Measurements from ENCODE around the gene KCNJ16.

KCNJ16 gene

GRCh38 chr17:70172449-70172848 lies 97.4 kb downstream of the KCNJ16 start:
- WGBS (ENCODE audit: extremely low coverage, insufficient coverage, low lambda C conversion rate), result no CpG with 5 or more reads among the region's 2 CpGs
- H3K23ac ChIP-seq (ENCODE audit: low read length), result no peak overlapping the region

DNA sequence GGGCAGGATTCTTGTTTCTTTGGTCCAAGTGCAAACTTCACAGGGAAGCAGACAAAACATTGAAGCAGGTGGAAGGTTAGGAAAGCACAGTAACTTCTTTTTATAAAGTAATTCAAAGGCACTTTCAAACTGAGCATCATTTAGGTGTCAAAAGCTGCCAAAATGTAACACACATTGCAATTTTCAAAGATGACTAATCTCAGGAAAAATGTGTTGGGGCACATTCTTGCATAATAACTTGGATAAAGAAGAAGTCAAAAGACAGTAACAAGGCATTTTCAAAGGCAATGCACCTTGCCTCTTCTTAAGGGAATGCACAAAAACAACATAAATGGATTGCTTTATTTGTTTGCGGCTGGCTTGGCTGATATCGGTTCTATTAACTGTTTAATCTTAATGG lies 97.9 kb downstream of the KCNJ16 start:
- no peak overlapping the region for H2BK120ac ChIP-seq (ENCODE audit: low read depth, low read length)
- DNase-seq, result peak; percentile 8
- H4K5ac ChIP-seq (ENCODE audit: low read length), result no peak overlapping the region
- no peak overlapping the region for H2BK15ac ChIP-seq (replicated peaks; ENCODE audit: low read depth)
- no peak overlapping the region for H3K23ac ChIP-seq (ENCODE audit: low read length)
- no peaks in the 10 kb centered on the region for H3K79me2 ChIP-seq (ENCODE audit: control insufficient read depth, insufficient read depth, low read length)
- no peak overlapping the region for H3K4me3 ChIP-seq (ENCODE audit: low read length)
- no peak overlapping the region for H2AK5ac ChIP-seq (ENCODE audit: low read length)
- H3K27me3 ChIP-seq (ENCODE audit: insufficient read depth, low read length, poor library complexity), result peaks cover 6% of the 10 kb centered on the region
- no peaks in the 10 kb centered on the region for H3K4me1 ChIP-seq (ENCODE audit: control insufficient read depth, low read depth, low read length)
- no peak overlapping the region for H3K18ac ChIP-seq (ENCODE audit: low read length)
- H3K4ac ChIP-seq (ENCODE audit: low read depth, low read length), result no peak overlapping the region
- H2BK5ac ChIP-seq (ENCODE audit: low read length), result no peak overlapping the region
- no peak overlapping the region for H3K4me2 ChIP-seq (ENCODE audit: low read length)
- H3K9ac ChIP-seq (ENCODE audit: low read length), result no peak overlapping the region
- no peaks in the 10 kb centered on the region for H3K36me3 ChIP-seq (ENCODE audit: control insufficient read depth, insufficient read depth, low read length)
- WGBS (ENCODE audit: extremely low coverage, insufficient coverage, low lambda C conversion rate), result no CpG with 5 or more reads among the region's 2 CpGs
- no peak overlapping the region for H3K56ac ChIP-seq (ENCODE audit: low read length)
- H3K79me1 ChIP-seq (ENCODE audit: low read length), result no peaks in the 10 kb centered on the region
- H3K27ac ChIP-seq (ENCODE audit: low read depth, low read length), result no peak overlapping the region
- H4K8ac ChIP-seq (ENCODE audit: low read depth, low read length), result no peak overlapping the region

More at GRCh38 chr17:70172449-70172848, 97.4 kb downstream of the KCNJ16 start:
- Histone ChIP-seq H3K4me2 (ENCODE audit: low read length) (no peak overlapping the region), H3K36me3 (ENCODE audit: control insufficient read depth, insufficient read depth, low read length) (no peaks in the 10 kb centered on the region), H3K4ac (ENCODE audit: low read depth, low read length) (no peak overlapping the region), H3K4me1 (ENCODE audit: control insufficient read depth, low read depth, low read length) (no peaks in the 10 kb centered on the region), H3K27ac (ENCODE audit: low read depth, low read length) (no peak overlapping the region), H3K56ac (ENCODE audit: low read length) (no peak overlapping the region), H2BK5ac (ENCODE audit: low read length) (no peak overlapping the region), H3K79me2 (ENCODE audit: control insufficient read depth, insufficient read depth, low read length) (no peaks in the 10 kb centered on the region), H2AK5ac (ENCODE audit: low read length) (no peak overlapping the region), H2BK15ac (replicated peaks; ENCODE audit: low read depth) (no peak overlapping the region), H2BK120ac (ENCODE audit: low read depth, low read length) (no peak overlapping the region), H3K27me3 (ENCODE audit: insufficient read depth, low read length, poor library complexity) (peaks cover 6% of the 10 kb centered on the region), H3K79me1 (ENCODE audit: low read length) (no peaks in the 10 kb centered on the region), H4K8ac (ENCODE audit: low read depth, low read length) (no peak overlapping the region), H3K18ac (ENCODE audit: low read length) (no peak overlapping the region), H3K4me3 (ENCODE audit: low read length) (no peak overlapping the region), H3K9ac (ENCODE audit: low read length) (no peak overlapping the region), H4K5ac (ENCODE audit: low read length) (no peak overlapping the region)
- no peak for DNase-seq

GRCh38 chr17:70173681-70174080 lies 98.7 kb downstream of the KCNJ16 start:
- Histone ChIP-seq H3K23ac (ENCODE audit: low read length) (no peak overlapping the region), H3K79me2 (ENCODE audit: control insufficient read depth, insufficient read depth, low read length) (no peaks in the 10 kb centered on the region), H3K4ac (ENCODE audit: low read depth, low read length) (no peak overlapping the region), H3K36me3 (ENCODE audit: control insufficient read depth, insufficient read depth, low read length) (no peaks in the 10 kb centered on the region), H4K8ac (ENCODE audit: low read depth, low read length) (no peak overlapping the region), H2BK5ac (ENCODE audit: low read length) (no peak overlapping the region), H3K9ac (ENCODE audit: low read length) (no peak overlapping the region), H3K4me1 (ENCODE audit: control insufficient read depth, low read depth, low read length) (no peaks in the 10 kb centered on the region), H3K79me1 (ENCODE audit: low read length) (no peaks in the 10 kb centered on the region), H2AK5ac (ENCODE audit: low read length) (no peak overlapping the region), H2BK120ac (ENCODE audit: low read depth, low read length) (no peak overlapping the region), H3K56ac (ENCODE audit: low read length) (no peak overlapping the region), H3K4me3 (ENCODE audit: low read length) (no peak overlapping the region), H3K4me2 (ENCODE audit: low read length) (no peak overlapping the region), H2BK15ac (replicated peaks; ENCODE audit: low read depth) (no peak overlapping the region), H3K27me3 (ENCODE audit: insufficient read depth, low read length, poor library complexity) (peaks cover 6% of the 10 kb centered on the region), H3K27ac (ENCODE audit: low read depth, low read length) (no peak overlapping the region), H4K5ac (ENCODE audit: low read length) (no peak overlapping the region), H3K18ac (ENCODE audit: low read length) (no peak overlapping the region)
- DNase-seq, result no peak
- WGBS (ENCODE audit: extremely low coverage, insufficient coverage, low lambda C conversion rate), result no CpG with 5 or more reads among the region's 4 CpGs

DNA sequence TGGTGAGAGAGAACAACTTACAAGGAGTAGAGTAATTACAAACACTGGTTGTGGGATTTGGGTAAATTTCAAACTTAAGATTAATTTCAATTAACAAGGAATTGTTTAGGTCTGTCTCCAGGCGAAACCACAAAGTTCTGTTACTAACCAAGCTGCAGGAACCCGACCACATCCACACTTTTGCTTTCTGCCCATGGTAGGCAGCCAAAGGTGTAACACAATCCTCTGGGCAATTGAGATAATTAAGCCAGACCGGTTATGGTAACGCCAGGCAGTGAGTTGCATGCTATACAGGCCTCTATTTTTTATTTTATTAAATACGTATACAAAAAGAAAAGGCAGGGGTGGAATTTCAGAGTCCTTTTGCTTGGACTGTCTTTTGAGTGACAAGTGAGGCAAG lies 106.4 kb downstream of the KCNJ16 start:
- H3K79me1 ChIP-seq (ENCODE audit: low read length), result no peaks in the 10 kb centered on the region
- H4K5ac ChIP-seq (ENCODE audit: low read length), result no peak overlapping the region
- no peaks in the 10 kb centered on the region for H3K79me2 ChIP-seq (ENCODE audit: control insufficient read depth, insufficient read depth, low read length)
- H2BK15ac ChIP-seq (replicated peaks; ENCODE audit: low read depth), result no peak overlapping the region
- H2BK5ac ChIP-seq (ENCODE audit: low read length), result no peak overlapping the region
- H2BK120ac ChIP-seq (ENCODE audit: low read depth, low read length), result no peak overlapping the region
- no peak overlapping the region for H3K4me2 ChIP-seq (ENCODE audit: low read length)
- H3K9ac ChIP-seq (ENCODE audit: low read length), result no peak overlapping the region
- no peak overlapping the region for H3K56ac ChIP-seq (ENCODE audit: low read length)
- H3K23ac ChIP-seq (ENCODE audit: low read length), result no peak overlapping the region
- no peak overlapping the region for H3K27ac ChIP-seq (ENCODE audit: low read depth, low read length)
- no peaks in the 10 kb centered on the region for H3K36me3 ChIP-seq (ENCODE audit: control insufficient read depth, insufficient read depth, low read length)
- DNase-seq, result no peak
- no peak overlapping the region for H3K4me3 ChIP-seq (ENCODE audit: low read length)
- no peak overlapping the region for H3K4ac ChIP-seq (ENCODE audit: low read depth, low read length)
- WGBS (ENCODE audit: extremely low coverage, insufficient coverage, low lambda C conversion rate), result no CpG with 5 or more reads among the region's 5 CpGs
- H3K4me1 ChIP-seq (ENCODE audit: control insufficient read depth, low read depth, low read length), result no peaks in the 10 kb centered on the region
- H3K27me3 ChIP-seq (ENCODE audit: insufficient read depth, low read length, poor library complexity), result no peaks in the 10 kb centered on the region
- H4K8ac ChIP-seq (ENCODE audit: low read depth, low read length), result no peak overlapping the region
- H2AK5ac ChIP-seq (ENCODE audit: low read length), result no peak overlapping the region
- H3K18ac ChIP-seq (ENCODE audit: low read length), result no peak overlapping the region

GRCh38 chr17:70181866-70182265 lies 106.8 kb downstream of the KCNJ16 start:
- Histone ChIP-seq H2AK5ac (ENCODE audit: low read length) (no peak overlapping the region), H3K27me3 (ENCODE audit: insufficient read depth, low read length, poor library complexity) (no peaks in the 10 kb centered on the region), H3K4me3 (ENCODE audit: low read length) (no peak overlapping the region), H3K79me2 (ENCODE audit: control insufficient read depth, insufficient read depth, low read length) (no peaks in the 10 kb centered on the region), H3K23ac (ENCODE audit: low read length) (no peak overlapping the region), H3K36me3 (ENCODE audit: control insufficient read depth, insufficient read depth, low read length) (no peaks in the 10 kb centered on the region), H3K4ac (ENCODE audit: low read depth, low read length) (no peak overlapping the region), H2BK120ac (ENCODE audit: low read depth, low read length) (no peak overlapping the region), H3K4me2 (ENCODE audit: low read length) (no peak overlapping the region), H3K4me1 (ENCODE audit: control insufficient read depth, low read depth, low read length) (no peaks in the 10 kb centered on the region), H3K27ac (ENCODE audit: low read depth, low read length) (no peak overlapping the region), H2BK5ac (ENCODE audit: low read length) (no peak overlapping the region), H4K5ac (ENCODE audit: low read length) (no peak overlapping the region), H3K56ac (ENCODE audit: low read length) (no peak overlapping the region), H2BK15ac (replicated peaks; ENCODE audit: low read depth) (no peak overlapping the region), H3K18ac (ENCODE audit: low read length) (no peak overlapping the region), H4K8ac (ENCODE audit: low read depth, low read length) (no peak overlapping the region), H3K9ac (ENCODE audit: low read length) (no peak overlapping the region), H3K79me1 (ENCODE audit: low read length) (no peaks in the 10 kb centered on the region)
- DNase-seq, result no peak
- no CpG with 5 or more reads among the region's 3 CpGs for WGBS (ENCODE audit: extremely low coverage, insufficient coverage, low lambda C conversion rate)

GRCh38 chr17:70183508-70183907 lies 108.5 kb downstream of the KCNJ16 start:
- no peak overlapping the region for H2BK5ac ChIP-seq (ENCODE audit: low read length)
- H3K27me3 ChIP-seq (ENCODE audit: insufficient read depth, low read length, poor library complexity), result no peaks in the 10 kb centered on the region
- H3K4me3 ChIP-seq (ENCODE audit: low read length), result no peak overlapping the region
- H3K79me1 ChIP-seq (ENCODE audit: low read length), result no peaks in the 10 kb centered on the region
- H3K27ac ChIP-seq (ENCODE audit: low read depth, low read length), result no peak overlapping the region
- no peak overlapping the region for H3K4ac ChIP-seq (ENCODE audit: low read depth, low read length)
- DNase-seq, result no peak
- no peak overlapping the region for H3K23ac ChIP-seq (ENCODE audit: low read length)
- H3K9ac ChIP-seq (ENCODE audit: low read length), result no peak overlapping the region
- no peak overlapping the region for H4K5ac ChIP-seq (ENCODE audit: low read length)
- H3K18ac ChIP-seq (ENCODE audit: low read length), result no peak overlapping the region
- H3K4me2 ChIP-seq (ENCODE audit: low read length), result no peak overlapping the region
- no peaks in the 10 kb centered on the region for H3K79me2 ChIP-seq (ENCODE audit: control insufficient read depth, insufficient read depth, low read length)
- no CpG with 5 or more reads among the region's 4 CpGs for WGBS (ENCODE audit: extremely low coverage, insufficient coverage, low lambda C conversion rate)
- H4K8ac ChIP-seq (ENCODE audit: low read depth, low read length), result no peak overlapping the region
- H2BK120ac ChIP-seq (ENCODE audit: low read depth, low read length), result no peak overlapping the region
- no peak overlapping the region for H2AK5ac ChIP-seq (ENCODE audit: low read length)
- H3K36me3 ChIP-seq (ENCODE audit: control insufficient read depth, insufficient read depth, low read length), result no peaks in the 10 kb centered on the region
- no peak overlapping the region for H3K56ac ChIP-seq (ENCODE audit: low read length)
- no peaks in the 10 kb centered on the region for H3K4me1 ChIP-seq (ENCODE audit: control insufficient read depth, low read depth, low read length)
- H2BK15ac ChIP-seq (replicated peaks; ENCODE audit: low read depth), result no peak overlapping the region
